GM12878 (cell line): ENCODE results near the gene LMBRD1. TPM values are rescaled to one million over a fixed set of nuclear protein-coding genes. Genes with fewer than 3 reads are reported as not detected.

ENCODE experiments used
- ATAC-seq: fragments of 200-7000 bp; cut with Tn5 transposase; 3 replicates; pipeline ENCODE4 v1.9.1; 2020; ENCODE audit warnings: mild to moderate bottlenecking, moderate library complexity
- BruUV-seq: library from RNA; stranded (reverse); fragments of 400-500 nt; replicated peaks from 2 replicates; lab custom pipeline; 2021; lab: Mats Ljungman, UMichigan
- CTCF ChIA-PET: fragments of 300-600 bp; sonication (Branson Sonifier 250); formaldehyde crosslinking; extraction: SDS; loops from one replicate; lab custom pipeline; 2021; ENCODE audit warnings: inconsistent platforms; lab: Yijun Ruan, JAX
- POLR2A ChIA-PET: fragments of 350-600 bp; formaldehyde crosslinking; extraction: SDS; loops from one replicate; lab custom pipeline; 2021; ENCODE audit warnings: inconsistent platforms; lab: Charles Lee
- RAD21 ChIA-PET: fragments of 300-600 bp; sonication (Branson Sonifier 250); formaldehyde crosslinking; loops from one replicate; lab custom pipeline; 2023; ENCODE audit warnings: antibody characterized with exemption; ENCODE audit not compliant: unreplicated experiment; lab: Charles Lee
- SMC1A ChIA-PET: fragments of 300-600 bp; sonication (Branson Sonifier 250); formaldehyde crosslinking; loops from one replicate; lab custom pipeline; 2023; ENCODE audit not compliant: unreplicated experiment, uncharacterized antibody; lab: Charles Lee
- DNase-seq: peaks from one replicate; pipeline ENCODE4 v3.0.0-alpha.2; 2011; ENCODE audit warnings: low read depth, low spot score
- FAIRE-seq: peaks from 3 replicates; lab custom pipeline; 2011; peaks lifted over from hg19 to GRCh38; lab: Jason Lieb, UNC
- H2AFZ ChIP-seq: 2 replicates; pipeline ENCODE4 v1.6.0; 2011; ENCODE audit warnings: low read depth, low read length, control low read depth; ENCODE audit not compliant: control insufficient read depth
- H3K27ac ChIP-seq: 2 replicates; pipeline ENCODE4 v1.5.1; 2011; ENCODE audit warnings: control low read depth; ENCODE audit not compliant: control insufficient read depth, insufficient read depth
- H3K27me3 ChIP-seq, 2 experiments: replicated peaks in 1 of 2; 2 replicates each; pipeline versions ENCODE4 v1.6.0 to v1.6.1; 2011; ENCODE audit warnings: low read length in 1 of 2; ENCODE audit not compliant: control insufficient read depth in 2 of 2, insufficient read depth in 2 of 2
- H3K36me3 ChIP-seq, 2 experiments: 2 replicates each; pipeline ENCODE4 v1.5.1; 2011; ENCODE audit warnings: low read length in 1 of 2; ENCODE audit not compliant: control insufficient read depth in 2 of 2, insufficient read depth in 2 of 2
- H3K4me1 ChIP-seq: 2 replicates; pipeline ENCODE4 v1.6.1; 2011; ENCODE audit warnings: mild to moderate bottlenecking, low read length, moderate library complexity, mixed read lengths; ENCODE audit not compliant: control insufficient read depth, insufficient read depth
- H3K4me2 ChIP-seq: 2 replicates; pipeline ENCODE4 v1.6.0; 2011; ENCODE audit warnings: control low read depth; ENCODE audit not compliant: control insufficient read depth, insufficient read depth
- H3K4me3 ChIP-seq: fragments of 200-600 bp; sonication (generic); 2 replicates; pipeline ENCODE4 v1.5.1; 2016
- H3K79me2 ChIP-seq: 2 replicates; pipeline ENCODE4 v1.6.0; 2011; ENCODE audit warnings: low read length; ENCODE audit not compliant: control insufficient read depth, insufficient read depth
- H3K9ac ChIP-seq: 2 replicates; pipeline ENCODE4 v1.8.0; 2011; ENCODE audit warnings: low read length, control low read depth, mixed read lengths; ENCODE audit not compliant: control insufficient read depth, insufficient read depth
- H3K9me3 ChIP-seq: replicated peaks from 3 replicates; pipeline ENCODE4 v1.5.1; 2011; ENCODE audit warnings: mild to moderate bottlenecking, low read length; ENCODE audit not compliant: control insufficient read depth, insufficient read depth
- H4K20me1 ChIP-seq: 2 replicates; pipeline ENCODE4 v1.6.0; 2011; ENCODE audit not compliant: control insufficient read depth, insufficient read depth
- ATF7 ChIP-seq: fragments of 450-650 bp; IDR thresholded peaks from 2 replicates; pipeline ENCODE4 v1.6.1; 2016; ENCODE audit warnings: low read depth, mild to moderate bottlenecking
- CBX3 ChIP-seq: fragments of 200-600 bp; sonication (generic); IDR thresholded peaks from 2 replicates; pipeline ENCODE4 v1.6.1; 2016; ENCODE audit warnings: low read depth, borderline replicate concordance
- CHD2 ChIP-seq: IDR thresholded peaks from 2 replicates; pipeline ENCODE4 v1.6.1; 2011; ENCODE audit warnings: low read depth, low read length, improper control_type of control experiment, borderline replicate concordance
- CREB1 ChIP-seq: IDR thresholded peaks from 2 replicates; pipeline ENCODE4 v1.6.1; 2012; ENCODE audit warnings: low read depth, mild to moderate bottlenecking, inconsistent platforms
- E2F4 ChIP-seq: IDR thresholded peaks from 2 replicates; pipeline ENCODE4 v1.6.1; 2012; ENCODE audit warnings: low read depth, low read length, improper control_type of control experiment
- HDAC2 ChIP-seq: fragments of 200-600 bp; sonication (generic); IDR thresholded peaks from 2 replicates; pipeline ENCODE4 v1.6.1; 2017
- MAX ChIP-seq: IDR thresholded peaks from 2 replicates; pipeline ENCODE4 v1.6.1; 2012; ENCODE audit warnings: low read depth, low read length, improper control_type of control experiment
- POLR2A ChIP-seq: IDR thresholded peaks from 2 replicates; pipeline ENCODE4 v1.6.1; 2011; ENCODE audit warnings: low read depth, mild to moderate bottlenecking, low read length
- POU2F2 ChIP-seq: IDR thresholded peaks from 3 replicates; pipeline ENCODE4 v1.6.1; 2011; ENCODE audit warnings: low read depth, mild to moderate bottlenecking, low read length, borderline replicate concordance
- RBBP5 ChIP-seq: fragments of 200-600 bp; sonication (generic); conservative IDR thresholded peaks from 2 replicates; pipeline ENCODE4 v1.6.1; 2016
- RFX5 ChIP-seq: IDR thresholded peaks from 2 replicates; pipeline ENCODE4 v1.6.1; 2011; ENCODE audit warnings: low read depth, low read length, improper control_type of control experiment
- SIN3A ChIP-seq: IDR thresholded peaks from 2 replicates; pipeline ENCODE4 v1.6.1; 2012; ENCODE audit warnings: low read depth, low read length, improper control_type of control experiment
- SREBF1 ChIP-seq: IDR thresholded peaks from 2 replicates; pipeline ENCODE4 v1.6.1; 2012; ENCODE audit warnings: mild to moderate bottlenecking, low read length
- STAT1 ChIP-seq: fragments of 450-650 bp; conservative IDR thresholded peaks from 2 replicates; pipeline ENCODE4 v1.6.1; 2014; ENCODE audit warnings: antibody characterized with exemption, mild to moderate bottlenecking
- SUPT20H ChIP-seq: IDR thresholded peaks from 2 replicates; pipeline ENCODE4 v1.6.1; 2011; ENCODE audit warnings: low read depth, mild to moderate bottlenecking, low read length, moderate library complexity, borderline replicate concordance; ENCODE audit not compliant: control insufficient read depth
- ZNF207 ChIP-seq: fragments of 450-650 bp; IDR thresholded peaks from 2 replicates; pipeline ENCODE4 v1.6.1; 2014; ENCODE audit warnings: antibody characterized with exemption, mild to moderate bottlenecking, borderline replicate concordance
- ZNF622 ChIP-seq: fragments of 450-650 bp; IDR thresholded peaks from 2 replicates; pipeline ENCODE4 v1.6.1; 2017; ENCODE audit warnings: mild to moderate bottlenecking, inconsistent platforms
- WGBS: methylation state at CpG from one replicate; pipeline ENCODE4 v1.1.6; 2016; ENCODE audit warnings: low lambda C conversion rate; ENCODE audit not compliant: insufficient replicate concordance, insufficient coverage; ENCODE audit errors: missing lambda C conversion rate; 5-methylcytosine and 5-hydroxymethylcytosine counted together
- in situ Hi-C: fragments of 300-500 bp; cut with MboI; formaldehyde crosslinking; loops from 9 replicates; pipeline ENCODE4 v1.14.3; 2018; ENCODE audit warnings: mixed read lengths
- intact Hi-C: fragments of 100-400 bp; cut with micrococcal nuclease; formaldehyde crosslinking; loops from one replicate; pipeline ENCODE4 v1.14.2; 2022; ENCODE audit not compliant: unreplicated experiment
- polyA plus RNA-seq, 11 experiments: library from polyadenylated mRNA; depleted of rRNA in 4 of 11; unstranded in 6 of 11; stranded (reverse) in 5 of 11; fragments of >200 nt; fragmentation: Nextera tagmentation in 4 of 11; fragmentation: Illumina TruSeq in 1 of 11; extraction: Ambion mirVana in 4 of 11; extraction: Trizol in 1 of 11; gene quantifications; 1 replicate in 1 of 11; 2 replicates in 10 of 11; pipeline versions ENCODE4 v1.2.1 to v1.2.3, GENCODE V29; 2011 to 2016; ENCODE audit warnings: inconsistent platforms in 2 of 11, missing spikeins in 2 of 11, low read depth in 1 of 11
- total RNA-seq, 4 experiments: library from RNA; depleted of rRNA in 3 of 4; stranded (reverse); fragments of >200 nt in 3 of 4; fragmentation: Illumina TruSeq in 1 of 4; extraction: Trizol in 1 of 4; gene quantifications; 2 replicates each; pipeline versions ENCODE4 v1.2.1 to v1.2.3, GENCODE V29; 2013 to 2021

The LMBRD1 gene
- total and polyA plus RNA-seq, 10 of the 15 experiments (the other 5 are each of a cell fraction or from before 2014, with no cell fraction given), result 20.0 to 82.1 (median 27.2) TPM

- TF ChIP-seq MAX (no peak), SIN3A (no peak), CHD2 (no peak)
Measured at GRCh38 chr6:69812746-69813427, 16.1 kb upstream of the LMBRD1 start (continued).

GRCh38 chr6:69802995-69803394 lies 6.2 kb upstream of the LMBRD1 start:
- Histone ChIP-seq H3K9ac (no peak overlapping the region), H3K36me3 (no peaks in the 10 kb centered on the region), H3K4me1 (no peaks in the 10 kb centered on the region), H3K27ac (no peak overlapping the region), H2AFZ (no peak overlapping the region), H3K4me3 (no peak overlapping the region), H3K4me2 (no peak overlapping the region), H3K79me2 (no peaks in the 10 kb centered on the region), H3K9me3 (no peaks in the 10 kb centered on the region), H3K27me3 (no peaks in the 10 kb centered on the region), H4K20me1 (no peaks in the 10 kb centered on the region)
- intact Hi-C loops, result no loop called here
- in situ Hi-C loops, result no loop called here
- CTCF ChIA-PET, result interaction anchor here (1.6 to 2.4 kb wide), 3 partner anchors 11 to 304 kb away, joined by 3 to 5 read pairs (median 5); no protein-coding TSS in a partner anchor
- SMC1A ChIA-PET, result interaction anchor here (1.0 to 1.7 kb wide), 4 partner anchors 11 to 306 kb away, joined by 3 to 6 read pairs (median 4); no protein-coding TSS in a partner anchor
- 65% methylated on average over 4 of the region's 4 CpGs for WGBS
- TF ChIP-seq CBX3 (no peak), ZNF622 (no peak), SUPT20H (no peak), ATF7 (no peak), HDAC2 (no peak), POLR2A (no peak), STAT1 (no peak), SREBF1 (no peak), RBBP5 (no peak), CREB1 (no peak), RFX5 (no peak), POU2F2 (no peak), E2F4 (no peak), ZNF207 (no peak)
- FAIRE-seq (no peak), DNase-seq (no peak), ATAC-seq (no peak)
- BruUV-seq, result no TSS peak
- POLR2A ChIA-PET, result no interaction called here
- RAD21 ChIA-PET, result interaction anchor here (0.7 kb wide), 1 partner anchor 36 kb away, joined by 3 read pairs; no protein-coding TSS in a partner anchor
